K562 (cell line): ENCODE results near the gene RNF112. TPM values are rescaled to one million over a fixed set of nuclear protein-coding genes. Genes with fewer than 3 reads are reported as not detected.

Experiments
- ATAC-seq: fragments of 200-7000 bp; cut with Tn5 transposase; 3 replicates; pipeline ENCODE4 v1.9.1; 2020; ENCODE audit warnings: moderate library complexity
- BruUV-seq: library from RNA; stranded (reverse); fragments of 400-500 nt; replicated peaks from 2 replicates; lab custom pipeline; 2021; lab: Mats Ljungman, UMichigan
- CTCF ChIA-PET: fragments of 300-600 bp; formaldehyde crosslinking; extraction: SDS; loops from one replicate; lab custom pipeline; 2021; ENCODE audit warnings: low intra/inter-chr PET ratio; lab: Yijun Ruan, JAX
- POLR2A ChIA-PET: fragments of 300-600, 350-650 bp; sonication (Branson Sonifier 250); formaldehyde crosslinking; extraction: SDS; loops from one replicate; lab custom pipeline; 2021; ENCODE audit warnings: antibody characterized with exemption, inconsistent platforms; lab: Yijun Ruan, JAX
- DNase-seq, 4 experiments: peaks; one replicate each; pipeline versions ENCODE4 v3.0.0 to v3.0.0-alpha.2; 2011 to 2018; ENCODE audit warnings: low spot score in 3 of 4, mixed read lengths in 3 of 4; ENCODE audit errors: extremely low read depth in 1 of 4
- FAIRE-seq: peaks from 2 replicates; lab custom pipeline; 2011; peaks lifted over from hg19 to GRCh38; lab: Jason Lieb, UNC
- H2AFZ ChIP-seq: 2 replicates; pipeline ENCODE4 v1.6.0; 2011; ENCODE audit warnings: low read depth, low read length, control low read depth, inconsistent platforms
- H3K27ac ChIP-seq: fragments of 200-600 bp; 3 replicates; pipeline ENCODE4 v1.8.0; 2011; ENCODE audit warnings: low read depth, mild to moderate bottlenecking, control low read depth, inconsistent platforms, low read length, moderate library complexity, mixed read lengths; ENCODE audit errors: extremely low read depth
- H3K27me3 ChIP-seq, 2 experiments: fragments of 300-600 bp in 1 of 2; 2 replicates in 1 of 2; 3 replicates in 1 of 2; pipeline versions ENCODE4 v1.6.0 to v1.8.0; 2011; ENCODE audit warnings: inconsistent platforms in 2 of 2, low read length in 2 of 2, mild to moderate bottlenecking in 1 of 2, mixed read lengths in 1 of 2, moderate library complexity in 1 of 2; ENCODE audit not compliant: control insufficient read depth in 2 of 2, insufficient read depth in 2 of 2
- H3K36me3 ChIP-seq: fragments of 300-600 bp; 3 replicates; pipeline ENCODE4 v1.8.0; 2011; ENCODE audit warnings: mild to moderate bottlenecking, low read length, inconsistent platforms; ENCODE audit not compliant: control insufficient read depth, insufficient read depth
- H3K4me1 ChIP-seq, 2 experiments: fragments of 200-600 bp in 1 of 2; replicated peaks in 1 of 2; 2 replicates in 1 of 2; 3 replicates in 1 of 2; pipeline versions ENCODE4 v1.5.1 to v1.8.0; 2011; ENCODE audit warnings: inconsistent platforms in 2 of 2, low read length in 2 of 2, mild to moderate bottlenecking in 1 of 2, mixed read lengths in 1 of 2, moderate library complexity in 1 of 2; ENCODE audit not compliant: control insufficient read depth in 2 of 2, insufficient read depth in 2 of 2
- H3K4me2 ChIP-seq: 2 replicates; pipeline ENCODE4 v1.6.1; 2011; ENCODE audit warnings: low read length, control low read depth, inconsistent platforms, mixed read lengths; ENCODE audit not compliant: insufficient read depth
- H3K4me3 ChIP-seq: fragments of 200-600 bp; sonication (generic), shearing (Covaris generic); 2 replicates; pipeline ENCODE4 v1.5.1; 2016; ENCODE audit warnings: control low read depth, inconsistent platforms
- H3K79me2 ChIP-seq: fragments of 200-600 bp; 3 replicates; pipeline ENCODE4 v1.8.0; 2011; ENCODE audit warnings: low read length, inconsistent platforms; ENCODE audit not compliant: control insufficient read depth, insufficient read depth
- H3K9ac ChIP-seq, 2 experiments: 2 replicates each; pipeline versions ENCODE4 v1.6.0 to v1.6.1; 2011; ENCODE audit warnings: low read depth in 2 of 2, low read length in 2 of 2, control low read depth in 1 of 2, inconsistent platforms in 1 of 2, mild to moderate bottlenecking in 1 of 2, mixed read lengths in 1 of 2; ENCODE audit not compliant: insufficient read depth in 1 of 2
- H3K9me1 ChIP-seq: one replicate; pipeline ENCODE4 v1.6.0; 2011; ENCODE audit warnings: inconsistent platforms, mild to moderate bottlenecking, low read length, moderate library complexity; ENCODE audit not compliant: control insufficient read depth, insufficient read depth
- H3K9me3 ChIP-seq: replicated peaks from 2 replicates; pipeline ENCODE4 v1.5.1; 2011; ENCODE audit warnings: low read depth, low read length, inconsistent platforms; ENCODE audit not compliant: control insufficient read depth, insufficient read depth
- H4K20me1 ChIP-seq: replicated peaks from 2 replicates; pipeline ENCODE4 v1.6.1; 2011; ENCODE audit warnings: low read length, inconsistent platforms, mixed read lengths; ENCODE audit not compliant: control insufficient read depth, insufficient read depth
- CCNT2 ChIP-seq: IDR thresholded peaks from 2 replicates; pipeline ENCODE4 v1.6.1; 2011; ENCODE audit warnings: borderline replicate concordance, low read depth, mild to moderate bottlenecking, moderate library complexity, mixed read lengths, low read length; ENCODE audit not compliant: insufficient read length; ENCODE audit errors: extremely low read depth
- RFX5 ChIP-seq: IDR thresholded peaks from 2 replicates; pipeline ENCODE4 v1.6.1; 2011; ENCODE audit warnings: low read depth, mild to moderate bottlenecking, improper control_type of control experiment, low read length
- WGBS: fragments of 100-300 bp; shearing (Covaris generic); methylation state at CpG from one replicate; pipeline ENCODE4 v1.1.6; 2016; ENCODE audit warnings: low coverage, mixed read lengths; ENCODE audit not compliant: insufficient coverage; ENCODE audit errors: missing lambda C conversion rate; 5-methylcytosine and 5-hydroxymethylcytosine counted together
- in situ Hi-C: fragments of 300-500 bp; cut with MboI; formaldehyde crosslinking; loops from 4 replicates; pipeline ENCODE4 v1.15.0; 2018; ENCODE audit warnings: inconsistent platforms, mixed read lengths
- intact Hi-C: fragments of 100-400 bp; cut with micrococcal nuclease; formaldehyde crosslinking; loops from 2 replicates; pipeline ENCODE4 v1.14.2; 2022
- polyA plus RNA-seq, 8 experiments: library from polyadenylated mRNA; depleted of rRNA in 4 of 8; stranded (reverse) in 5 of 8; unstranded in 3 of 8; fragments of >200 nt; fragmentation: Nextera tagmentation in 2 of 8; fragmentation: Illumina TruSeq in 1 of 8; extraction: Ambion mirVana in 2 of 8; extraction: Trizol in 1 of 8; gene quantifications; 2 replicates each; pipeline versions ENCODE4 v1.2.1 to v1.2.3, GENCODE V29; 2011 to 2014; ENCODE audit warnings: inconsistent platforms in 1 of 8, missing spikeins in 1 of 8
- total RNA-seq, 7 experiments: library from RNA; depleted of rRNA in 6 of 7; stranded (reverse); fragments of >200 nt in 6 of 7; fragmentation: Illumina TruSeq in 2 of 7; extraction: Trizol in 2 of 7; gene quantifications; 2 replicates each; pipeline versions ENCODE4 v1.2.1 to v1.2.3, GENCODE V29; 2011 to 2021; ENCODE audit warnings: low replicate concordance in 1 of 7
- TF ChIP-seq, protein P1 (sequence below): fragments of 450-650 bp; IDR thresholded peaks from 2 replicates; pipeline ENCODE4 v1.6.1; 2016
- TF ChIP-seq, protein P2 (sequence below), 2 experiments: IDR thresholded peaks; 2 replicates each; pipeline ENCODE4 v1.6.1; 2012; ENCODE audit warnings: improper control_type of control experiment in 2 of 2, low read depth in 2 of 2, low read length in 2 of 2, borderline replicate concordance in 1 of 2

Gene RNF112
- total and polyA plus RNA-seq, 9 of the 15 experiments (the other 6 are each of a cell fraction or from before 2014, with no cell fraction given), result 0.05 TPM; not detected in 8

GRCh38 chr17:19387921-19388521 lies 23.0 kb upstream of the RNF112 start:
- TF ChIP-seq RFX5, result no peak
- TF ChIP-seq, protein P1, sequence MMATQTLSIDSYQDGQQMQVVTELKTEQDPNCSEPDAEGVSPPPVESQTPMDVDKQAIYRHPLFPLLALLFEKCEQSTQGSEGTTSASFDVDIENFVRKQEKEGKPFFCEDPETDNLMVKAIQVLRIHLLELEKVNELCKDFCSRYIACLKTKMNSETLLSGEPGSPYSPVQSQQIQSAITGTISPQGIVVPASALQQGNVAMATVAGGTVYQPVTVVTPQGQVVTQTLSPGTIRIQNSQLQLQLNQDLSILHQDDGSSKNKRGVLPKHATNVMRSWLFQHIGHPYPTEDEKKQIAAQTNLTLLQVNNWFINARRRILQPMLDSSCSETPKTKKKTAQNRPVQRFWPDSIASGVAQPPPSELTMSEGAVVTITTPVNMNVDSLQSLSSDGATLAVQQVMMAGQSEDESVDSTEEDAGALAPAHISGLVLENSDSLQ, result no peak
- TF ChIP-seq, protein P2, sequence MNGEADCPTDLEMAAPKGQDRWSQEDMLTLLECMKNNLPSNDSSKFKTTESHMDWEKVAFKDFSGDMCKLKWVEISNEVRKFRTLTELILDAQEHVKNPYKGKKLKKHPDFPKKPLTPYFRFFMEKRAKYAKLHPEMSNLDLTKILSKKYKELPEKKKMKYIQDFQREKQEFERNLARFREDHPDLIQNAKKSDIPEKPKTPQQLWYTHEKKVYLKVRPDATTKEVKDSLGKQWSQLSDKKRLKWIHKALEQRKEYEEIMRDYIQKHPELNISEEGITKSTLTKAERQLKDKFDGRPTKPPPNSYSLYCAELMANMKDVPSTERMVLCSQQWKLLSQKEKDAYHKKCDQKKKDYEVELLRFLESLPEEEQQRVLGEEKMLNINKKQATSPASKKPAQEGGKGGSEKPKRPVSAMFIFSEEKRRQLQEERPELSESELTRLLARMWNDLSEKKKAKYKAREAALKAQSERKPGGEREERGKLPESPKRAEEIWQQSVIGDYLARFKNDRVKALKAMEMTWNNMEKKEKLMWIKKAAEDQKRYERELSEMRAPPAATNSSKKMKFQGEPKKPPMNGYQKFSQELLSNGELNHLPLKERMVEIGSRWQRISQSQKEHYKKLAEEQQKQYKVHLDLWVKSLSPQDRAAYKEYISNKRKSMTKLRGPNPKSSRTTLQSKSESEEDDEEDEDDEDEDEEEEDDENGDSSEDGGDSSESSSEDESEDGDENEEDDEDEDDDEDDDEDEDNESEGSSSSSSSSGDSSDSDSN (IDR thresholded peaks at IDR 0.05; ENCODE audit: borderline replicate concordance in 1 of 2, low read depth in 2 of 2, low read length in 2 of 2), result no peak
- no peak for TF ChIP-seq CCNT2
- POLR2A ChIA-PET, result interaction anchor here (1.0 kb wide), 1 partner anchor 129 kb away, joined by 3 read pairs; no protein-coding TSS in a partner anchor
- H3K4me3 ChIP-seq, result no peak overlapping the region
- H3K4me2 ChIP-seq, result no peak overlapping the region
- no peaks in the 10 kb centered on the region; the same call in 1 of the 3 replicates for H3K36me3 ChIP-seq
- peaks cover 3 to 27% of the 10 kb centered on the region in 2 experiments; a peak in 4 of 5 replicates for H3K4me1 ChIP-seq
- no peak overlapping the region for H3K9ac ChIP-seq
- H2AFZ ChIP-seq, result no peak overlapping the region
- H3K9me1 ChIP-seq, result no peaks in the 10 kb centered on the region
- no peaks in the 10 kb centered on the region for H3K9me3 ChIP-seq
- no peaks in the 10 kb centered on the region for H4K20me1 ChIP-seq
- in situ Hi-C loops (no loop called here), intact Hi-C loops (no loop called here)
- BruUV-seq, result no TSS peak
- 75% methylated on average over 2 of the region's 2 CpGs for WGBS
- ATAC-seq, result no peak
- no peak for FAIRE-seq
- CTCF ChIA-PET, result no interaction called here
- no peak for DNase-seq
- no peak overlapping the region for H3K27ac ChIP-seq
- no peaks in the 10 kb centered on the region for H3K27me3 ChIP-seq
- H3K79me2 ChIP-seq, result no peaks in the 10 kb centered on the region
